Fibroblast of lung (primary cell): Measurements from ENCODE around the gene YWHAH. TPM values are rescaled to one million over a fixed set of nuclear protein-coding genes. Genes with fewer than 3 reads are reported as not detected.

Source experiments
- DNase-seq, 2 donors: peaks; one replicate each; pipeline versions ENCODE4 v3.0.0 to v3.0.0-alpha.2; 2010; ENCODE audit warnings: low read depth in 2 of 2
- H2AFZ ChIP-seq: 2 replicates; pipeline ENCODE4 v1.5.1; 2012; ENCODE audit warnings: low read length, control low read depth, inconsistent platforms
- H3K27ac ChIP-seq: 2 replicates; pipeline ENCODE4 v1.5.1; 2011; ENCODE audit warnings: low read length, control low read depth; ENCODE audit not compliant: insufficient read depth
- H3K27me3 ChIP-seq: 2 replicates; pipeline ENCODE4 v1.5.1; 2011; ENCODE audit warnings: mild to moderate bottlenecking, low read length; ENCODE audit not compliant: control insufficient read depth, insufficient read depth
- H3K36me3 ChIP-seq: 2 replicates; pipeline ENCODE4 v1.5.1; 2011; ENCODE audit warnings: low read length; ENCODE audit not compliant: control insufficient read depth, insufficient read depth
- H3K4me1 ChIP-seq: 2 replicates; pipeline ENCODE4 v1.5.1; 2011; ENCODE audit warnings: low read length; ENCODE audit not compliant: control insufficient read depth, insufficient read depth; ENCODE audit errors: extremely low read depth
- H3K4me2 ChIP-seq: 2 replicates; pipeline ENCODE4 v1.5.1; 2011; ENCODE audit warnings: low read length, control low read depth; ENCODE audit not compliant: insufficient read depth; ENCODE audit errors: extremely low read depth
- H3K4me3 ChIP-seq, 4 experiments: fragments of 200-600 bp in 1 of 4; sonication (generic) in 1 of 4; replicated peaks in 1 of 4; 2 replicates each; pipeline ENCODE4 v1.5.1; 2011 to 2016; ENCODE audit warnings: low read length in 4 of 4, low read depth in 3 of 4, mild to moderate bottlenecking in 3 of 4, control low read depth in 2 of 4, inconsistent platforms in 1 of 4, mixed read lengths in 1 of 4; ENCODE audit not compliant: insufficient read depth in 1 of 4; ENCODE audit errors: control extremely low read depth in 1 of 4
- H3K79me2 ChIP-seq: 2 replicates; pipeline ENCODE4 v1.5.1; 2012; ENCODE audit warnings: mild to moderate bottlenecking, low read length, inconsistent platforms; ENCODE audit not compliant: control insufficient read depth, insufficient read depth
- H3K9ac ChIP-seq: 2 replicates; pipeline ENCODE4 v1.5.1; 2011; ENCODE audit warnings: mild to moderate bottlenecking, low read length, control low read depth; ENCODE audit not compliant: insufficient read depth
- H3K9me3 ChIP-seq: 2 replicates; pipeline ENCODE4 v1.5.1; 2012; ENCODE audit warnings: low read depth, low read length; ENCODE audit not compliant: control insufficient read depth, insufficient read depth
- H4K20me1 ChIP-seq: 2 replicates; pipeline ENCODE4 v1.5.1; 2011; ENCODE audit warnings: low read length; ENCODE audit not compliant: control insufficient read depth, insufficient read depth; ENCODE audit errors: extremely low read depth
- CTCF ChIP-seq, 2 donors: IDR thresholded peaks in 1 of 2; conservative IDR thresholded peaks in 1 of 2; 1 replicate in 1 of 2; 2 replicates in 1 of 2; pipeline ENCODE4 v1.5.1; 2011 to 2012; ENCODE audit warnings: low read length in 2 of 2, control low read depth in 1 of 2, inconsistent platforms in 1 of 2, low read depth in 1 of 2, mild to moderate bottlenecking in 1 of 2
- EZH2 ChIP-seq: IDR thresholded peaks from 2 replicates; pipeline ENCODE4 v1.5.1; 2012; ENCODE audit warnings: low read length, control low read depth, mild to moderate bottlenecking; ENCODE audit errors: missing control alignments
- polyA plus RNA-seq, 2 donors: library from polyadenylated mRNA; depleted of rRNA in 1 of 2; stranded (reverse) in 1 of 2; unstranded in 1 of 2; fragments of >200 nt; gene quantifications; 2 replicates each; pipeline ENCODE4 v1.2.1, GENCODE V29; 2011 to 2012; ENCODE audit warnings: missing spikeins in 1 of 2
- total RNA-seq: library from RNA; depleted of rRNA; stranded (reverse); fragments of >200 nt; gene quantifications from 2 replicates; pipeline ENCODE4 v1.2.1, GENCODE V29; 2014

YWHAH gene
- total and polyA plus RNA-seq, 2 donors (not counting 1 experiment from before 2014, with no cell fraction given), result 77.5 to 250 TPM

DNA sequence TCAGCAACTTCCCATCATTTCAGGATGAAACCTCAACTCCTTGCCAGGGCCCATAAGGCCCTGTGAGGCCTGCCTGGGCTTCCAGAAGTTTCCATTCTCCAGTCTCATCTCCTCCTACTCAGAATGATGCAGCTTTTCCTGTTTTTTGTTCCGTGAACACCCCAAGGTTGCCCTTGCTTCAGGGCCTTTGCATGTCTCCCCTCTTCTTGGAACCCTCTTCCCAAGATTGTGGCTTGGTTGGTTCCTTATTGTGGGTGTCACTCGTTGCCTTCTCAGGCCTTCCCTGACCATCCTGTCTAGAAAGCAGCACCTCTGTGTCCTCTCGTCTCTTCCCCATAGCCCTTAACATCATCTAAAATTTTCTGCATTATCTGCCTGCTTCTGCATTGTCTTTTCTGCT lies 23.2 kb upstream of the YWHAH start:
- DNase-seq, result no peak
- H4K20me1 ChIP-seq, result no peaks in the 10 kb centered on the region
- H3K4me2 ChIP-seq, result no peak overlapping the region
- H3K9me3 ChIP-seq, result no peaks in the 10 kb centered on the region
- no peaks in the 10 kb centered on the region for H3K36me3 ChIP-seq
- H3K9ac ChIP-seq, result no peak overlapping the region
- H3K27me3 ChIP-seq, result no peaks in the 10 kb centered on the region
- no peak overlapping the region for H3K4me3 ChIP-seq
- H2AFZ ChIP-seq, result no peak overlapping the region
- TF ChIP-seq CTCF (conservative IDR thresholded peaks at IDR 0.05 in 1 of 2, IDR thresholded peaks at IDR 0.05 in 1 of 2; ENCODE audit: low read depth in 1 of 2, low read length in 2 of 2), result no peak
- no peak for TF ChIP-seq EZH2
- H3K79me2 ChIP-seq, result no peaks in the 10 kb centered on the region
- H3K27ac ChIP-seq, result no peak overlapping the region
- no peaks in the 10 kb centered on the region for H3K4me1 ChIP-seq

DNA sequence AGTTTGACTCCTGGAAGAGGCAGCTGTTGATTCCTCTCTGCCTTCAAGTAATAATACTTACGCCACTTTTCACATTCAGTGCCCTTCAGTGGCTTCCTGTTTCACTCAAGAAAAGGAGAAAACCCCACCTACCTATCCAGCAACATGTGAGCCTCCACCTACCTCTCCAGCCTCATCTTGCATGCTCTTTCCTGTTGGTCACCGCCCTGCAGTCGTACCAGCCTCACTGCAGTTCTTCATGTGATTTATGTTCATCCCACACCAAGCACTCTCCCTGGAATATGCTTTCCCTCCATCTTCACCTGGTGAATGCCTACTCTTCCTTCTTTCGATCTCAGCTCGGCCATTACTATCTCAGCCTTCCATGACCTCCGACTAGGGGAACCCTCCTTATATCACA lies 21.8 kb upstream of the YWHAH start:
- DNase-seq, result no peak
- H3K27me3 ChIP-seq, result no peaks in the 10 kb centered on the region
- H3K27ac ChIP-seq, result no peak overlapping the region
- no peak overlapping the region for H2AFZ ChIP-seq
- H4K20me1 ChIP-seq, result no peaks in the 10 kb centered on the region
- H3K9me3 ChIP-seq, result no peaks in the 10 kb centered on the region
- H3K9ac ChIP-seq, result no peak overlapping the region
- no peak overlapping the region for H3K4me2 ChIP-seq
- H3K79me2 ChIP-seq, result no peaks in the 10 kb centered on the region
- no peak for TF ChIP-seq CTCF (conservative IDR thresholded peaks at IDR 0.05 in 1 of 2, IDR thresholded peaks at IDR 0.05 in 1 of 2; ENCODE audit: low read depth in 1 of 2, low read length in 2 of 2)
- TF ChIP-seq EZH2, result no peak
- no peak overlapping the region for H3K4me3 ChIP-seq
- H3K36me3 ChIP-seq, result no peaks in the 10 kb centered on the region
- no peaks in the 10 kb centered on the region for H3K4me1 ChIP-seq

- no peak for TF ChIP-seq CTCF (conservative IDR thresholded peaks at IDR 0.05 in 1 of 2, IDR thresholded peaks at IDR 0.05 in 1 of 2; ENCODE audit: low read depth in 1 of 2, low read length in 2 of 2)
- no peak for TF ChIP-seq EZH2
- DNase-seq, result no peak
- Histone ChIP-seq H3K9me3 (no peaks in the 10 kb centered on the region), H3K4me2 (no peak overlapping the region), H3K4me3 (no peak overlapping the region), H3K27ac (no peak overlapping the region), H3K79me2 (no peaks in the 10 kb centered on the region), H3K36me3 (no peaks in the 10 kb centered on the region), H3K9ac (no peak overlapping the region), H3K4me1 (no peaks in the 10 kb centered on the region), H3K27me3 (no peaks in the 10 kb centered on the region), H2AFZ (no peak overlapping the region), H4K20me1 (no peaks in the 10 kb centered on the region)
Observed at GRCh38 chr22:31923136-31923535, 21.2 kb upstream of the YWHAH start.
